ENCODE results near the gene FMO3. TPM values are rescaled to one million over a fixed set of nuclear protein-coding genes. Genes with fewer than 3 reads are reported as not detected.

FMO3 gene
- total RNA-seq, 3 donors from 2014 or later: 5.3 to 19.3 (median 6.1) TPM

- Histone ChIP-seq H3K9me3 (no peaks in the 10 kb centered on the region), H3K36me3 (no peaks in the 10 kb centered on the region), H3K4me1 (no peaks in the 10 kb centered on the region), H3K27me3 (no peaks in the 10 kb centered on the region), H3K4me3 (no peak overlapping the region), H3K27ac (no peak overlapping the region)
- no peak for DNase-seq (ENCODE audit: low spot score in 2 of 2)
- intact Hi-C loops (cut with DNase I; ENCODE audit: low total_unique reads): no loop called here
- no peak for TF ChIP-seq POLR2AphosphoS5 (IDR thresholded peaks at IDR 0.05)
- TF ChIP-seq, protein P1, sequence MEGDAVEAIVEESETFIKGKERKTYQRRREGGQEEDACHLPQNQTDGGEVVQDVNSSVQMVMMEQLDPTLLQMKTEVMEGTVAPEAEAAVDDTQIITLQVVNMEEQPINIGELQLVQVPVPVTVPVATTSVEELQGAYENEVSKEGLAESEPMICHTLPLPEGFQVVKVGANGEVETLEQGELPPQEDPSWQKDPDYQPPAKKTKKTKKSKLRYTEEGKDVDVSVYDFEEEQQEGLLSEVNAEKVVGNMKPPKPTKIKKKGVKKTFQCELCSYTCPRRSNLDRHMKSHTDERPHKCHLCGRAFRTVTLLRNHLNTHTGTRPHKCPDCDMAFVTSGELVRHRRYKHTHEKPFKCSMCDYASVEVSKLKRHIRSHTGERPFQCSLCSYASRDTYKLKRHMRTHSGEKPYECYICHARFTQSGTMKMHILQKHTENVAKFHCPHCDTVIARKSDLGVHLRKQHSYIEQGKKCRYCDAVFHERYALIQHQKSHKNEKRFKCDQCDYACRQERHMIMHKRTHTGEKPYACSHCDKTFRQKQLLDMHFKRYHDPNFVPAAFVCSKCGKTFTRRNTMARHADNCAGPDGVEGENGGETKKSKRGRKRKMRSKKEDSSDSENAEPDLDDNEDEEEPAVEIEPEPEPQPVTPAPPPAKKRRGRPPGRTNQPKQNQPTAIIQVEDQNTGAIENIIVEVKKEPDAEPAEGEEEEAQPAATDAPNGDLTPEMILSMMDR (IDR thresholded peaks at IDR 0.05): no peak
- TF ChIP-seq POLR2A (IDR thresholded peaks at IDR 0.05): no peak
These were observed 16.7 kb downstream of the FMO3 start for GRCh38 chr1:171107262-171107940.

- Histone ChIP-seq H3K27me3 (no peaks in the 10 kb centered on the region), H3K4me3 (no peak overlapping the region), H3K36me3 (no peaks in the 10 kb centered on the region), H3K4me1 (no peaks in the 10 kb centered on the region), H3K27ac (no peak overlapping the region), H3K9me3 (no peaks in the 10 kb centered on the region)
- DNase-seq (ENCODE audit: low spot score in 2 of 2): no peak
- intact Hi-C loops (cut with DNase I; ENCODE audit: low total_unique reads): loop anchor here (1.0 kb wide), 1 partner anchor 32 kb away; no protein-coding TSS in a partner anchor
- no peak for TF ChIP-seq POLR2A (IDR thresholded peaks at IDR 0.05)
- TF ChIP-seq, protein P1 (IDR thresholded peaks at IDR 0.05): no peak
- TF ChIP-seq POLR2AphosphoS5 (IDR thresholded peaks at IDR 0.05): no peak
These were observed 17.3 kb downstream of the FMO3 start for GRCh38 chr1:171107969-171108368.

DNA sequence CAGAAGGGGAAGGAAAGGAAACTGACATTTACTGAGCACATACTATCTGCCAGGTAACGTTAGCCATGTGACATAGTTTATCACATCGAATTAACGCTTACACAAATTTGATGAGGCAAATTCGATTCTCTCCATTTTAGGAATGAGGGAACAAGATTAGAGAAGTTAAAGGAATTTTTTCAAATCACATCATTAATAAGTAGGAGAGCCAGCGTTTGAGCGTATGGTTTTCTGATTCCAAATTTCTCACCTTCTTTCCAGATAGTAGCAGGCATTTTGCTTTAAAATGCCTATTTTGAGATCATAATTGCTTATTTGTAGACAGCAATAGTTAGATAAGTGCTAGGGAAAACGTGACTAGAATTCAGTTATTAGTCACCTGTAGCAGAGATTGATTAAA is 19.3 kb downstream of the FMO3 start:
- Histone ChIP-seq H3K36me3 (no peaks in the 10 kb centered on the region), H3K4me3 (no peak overlapping the region), H3K4me1 (no peaks in the 10 kb centered on the region), H3K9me3 (no peaks in the 10 kb centered on the region), H3K27ac (peak overlapping the region in 1 of 2 donors; percentile 21), H3K27me3 (no peaks in the 10 kb centered on the region)
- intact Hi-C loops (cut with DNase I; ENCODE audit: low total_unique reads): no loop called here
- TF ChIP-seq, protein P1 (IDR thresholded peaks at IDR 0.05): no peak
- TF ChIP-seq POLR2AphosphoS5 (IDR thresholded peaks at IDR 0.05) (no peak), POLR2A (IDR thresholded peaks at IDR 0.05) (no peak)
- DNase-seq (ENCODE audit: low spot score in 2 of 2): no peak

- intact Hi-C loops (cut with DNase I; ENCODE audit: low total_unique reads): no loop called here
These were observed 20.1 kb downstream of the FMO3 start for GRCh38 chr1:171110621-171111326.

More at GRCh38 chr1:171110621-171111326, 20.1 kb downstream of the FMO3 start:
- Histone ChIP-seq H3K27me3 (no peaks in the 10 kb centered on the region), H3K4me3 (no peak overlapping the region), H3K27ac (peak overlapping the region in 1 of 2 donors; percentile 21), H3K4me1 (no peaks in the 10 kb centered on the region), H3K36me3 (no peaks in the 10 kb centered on the region), H3K9me3 (no peaks in the 10 kb centered on the region)
- no peak for DNase-seq (ENCODE audit: low spot score in 2 of 2)
- TF ChIP-seq, protein P1 (IDR thresholded peaks at IDR 0.05): no peak
- TF ChIP-seq POLR2A (IDR thresholded peaks at IDR 0.05) (no peak), POLR2AphosphoS5 (IDR thresholded peaks at IDR 0.05) (no peak)

All from breast epithelium (tissue), 4 donors.